GM08714 (cell line): ENCODE data around the gene CA10.

Experiments used
- H3K4me3 ChIP-seq: fragments of 200-500 bp; sonication (Bioruptor generic); 2 replicates; pipeline ENCODE4 v1.5.1; 2014; ENCODE audit warnings: mild to moderate bottlenecking, low read length, inconsistent platforms
- ZNF274 ChIP-seq: IDR thresholded peaks from 2 replicates; pipeline ENCODE4 v1.6.1; 2012; ENCODE audit warnings: mild to moderate bottlenecking, low read depth, low read length

Gene CA10

GRCh38 chr17:52047086-52047485 lies 111.4 kb downstream of the CA10 start:
- no peak overlapping the region for H3K4me3 ChIP-seq
- TF ChIP-seq ZNF274: no peak

- H3K4me3 ChIP-seq: no peak overlapping the region
Measured at GRCh38 chr17:52041123-52041617, 117.3 kb downstream of the CA10 start.

GRCh38 chr17:52036416-52036815 lies 122.1 kb downstream of the CA10 start:
- no peak for TF ChIP-seq ZNF274

More at GRCh38 chr17:52041123-52041617, 117.3 kb downstream of the CA10 start:
- no peak for TF ChIP-seq ZNF274

GRCh38 chr17:52035336-52035915 lies 123.1 kb downstream of the CA10 start:
- no peak for TF ChIP-seq ZNF274

More at GRCh38 chr17:52036416-52036815, 122.1 kb downstream of the CA10 start:
- H3K4me3 ChIP-seq: no peak overlapping the region

DNA sequence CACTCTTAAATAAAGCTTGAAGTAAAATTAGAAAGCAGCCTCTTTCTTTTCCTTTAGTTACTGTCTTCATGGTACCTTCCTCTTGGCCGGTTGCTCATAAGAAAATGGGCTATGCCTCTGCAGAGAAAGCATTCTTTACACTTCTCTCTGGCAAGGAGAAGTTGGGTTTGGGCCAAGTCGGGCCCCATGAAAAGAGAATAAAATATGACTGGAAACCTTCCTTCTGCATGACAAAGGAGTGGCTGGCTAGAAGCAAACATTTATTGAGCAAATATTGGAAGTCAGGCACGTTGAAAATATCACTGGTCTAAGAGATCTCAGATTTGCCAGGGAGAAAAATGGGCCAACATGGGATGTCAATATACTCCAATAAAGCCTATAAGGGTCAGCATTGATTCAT lies 126.1 kb downstream of the CA10 start:
- no peak for TF ChIP-seq ZNF274
- H3K4me3 ChIP-seq: no peak overlapping the region

More at GRCh38 chr17:52035336-52035915, 123.1 kb downstream of the CA10 start:
- H3K4me3 ChIP-seq: no peak overlapping the region

DNA sequence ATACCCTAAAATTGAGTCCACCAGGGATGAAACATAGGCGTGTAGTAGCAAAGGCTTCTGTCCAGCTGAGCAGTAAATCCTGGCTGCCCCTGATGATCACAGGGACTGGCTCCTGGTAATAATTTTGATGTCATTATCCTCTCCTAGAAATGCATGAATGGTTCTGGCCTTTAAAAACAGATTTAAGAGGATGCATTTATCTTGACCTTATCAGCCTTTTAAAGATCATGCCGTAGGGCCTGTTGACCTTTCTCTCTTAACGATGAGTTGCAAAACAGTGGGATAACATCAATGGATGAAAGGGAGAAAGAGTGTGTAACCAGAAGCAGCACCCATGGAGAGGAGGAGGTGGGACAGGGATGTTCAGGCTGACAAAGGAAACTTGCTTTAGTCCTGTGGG lies 128.5 kb downstream of the CA10 start:
- no peak for TF ChIP-seq ZNF274
- no peak overlapping the region for H3K4me3 ChIP-seq

GRCh38 chr17:52027620-52028295 lies 130.8 kb downstream of the CA10 start:
- TF ChIP-seq ZNF274: no peak

DNA sequence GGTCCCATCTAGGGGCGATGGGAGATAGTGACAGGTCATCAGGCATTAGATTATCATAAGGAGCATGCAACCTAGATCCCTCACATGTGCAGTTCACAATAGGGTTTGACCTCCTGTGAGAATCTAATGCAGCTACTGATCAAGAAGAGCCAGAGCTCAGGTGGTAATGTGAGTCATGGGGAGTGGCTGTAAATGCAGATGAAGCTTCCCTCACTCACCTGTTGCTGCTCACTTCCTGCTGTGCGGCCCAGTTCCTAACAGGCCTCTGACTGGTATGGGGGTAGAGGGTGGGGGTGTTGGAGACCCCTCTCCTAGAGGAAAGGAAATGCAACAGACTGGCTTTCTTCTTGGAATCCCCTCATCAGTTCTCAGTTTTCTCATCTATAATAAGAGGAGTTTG lies 131.4 kb downstream of the CA10 start:
- no peak for TF ChIP-seq ZNF274
- no peak overlapping the region for H3K4me3 ChIP-seq

More at GRCh38 chr17:52027620-52028295, 130.8 kb downstream of the CA10 start:
- no peak overlapping the region for H3K4me3 ChIP-seq

DNA sequence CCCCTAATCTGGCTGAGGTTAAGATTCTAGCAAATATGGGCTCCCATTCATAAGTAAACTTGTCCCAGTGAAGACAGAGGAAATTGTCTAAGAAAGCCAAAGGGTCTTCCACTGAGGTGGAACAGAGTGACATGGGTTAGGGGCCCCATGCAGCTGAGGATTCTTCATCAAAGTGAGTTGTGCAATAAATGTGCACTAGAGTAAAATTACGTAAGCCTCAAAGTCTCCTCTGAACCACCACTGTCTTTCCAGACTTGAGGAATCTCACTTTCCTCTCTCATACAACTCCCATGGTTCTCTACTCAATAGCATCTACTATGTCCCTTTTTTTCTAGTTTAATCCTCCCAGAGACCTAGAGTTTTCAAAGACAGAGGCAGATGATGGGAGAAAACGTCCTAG lies 132.4 kb downstream of the CA10 start:
- TF ChIP-seq ZNF274: no peak
- no peak overlapping the region for H3K4me3 ChIP-seq

DNA sequence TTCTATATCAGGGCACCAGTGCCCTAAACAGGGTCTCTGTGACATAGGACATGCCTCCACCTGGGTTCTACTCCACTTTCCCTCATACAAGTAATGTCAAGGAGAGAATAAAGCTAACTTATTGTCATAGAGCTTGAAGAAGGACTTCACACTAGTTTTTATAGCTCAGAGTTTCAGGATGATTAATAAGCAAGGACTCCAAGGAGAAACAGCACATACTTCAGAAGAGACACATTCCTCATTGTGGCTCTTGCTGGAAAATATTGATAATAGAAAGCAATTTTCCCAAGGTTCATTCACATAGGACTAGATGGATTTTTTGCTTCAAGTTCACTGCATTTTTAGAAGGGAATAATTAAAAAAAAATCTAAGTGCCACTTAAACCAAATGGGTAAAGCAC lies 133.3 kb downstream of the CA10 start:
- H3K4me3 ChIP-seq: no peak overlapping the region
- no peak for TF ChIP-seq ZNF274

DNA sequence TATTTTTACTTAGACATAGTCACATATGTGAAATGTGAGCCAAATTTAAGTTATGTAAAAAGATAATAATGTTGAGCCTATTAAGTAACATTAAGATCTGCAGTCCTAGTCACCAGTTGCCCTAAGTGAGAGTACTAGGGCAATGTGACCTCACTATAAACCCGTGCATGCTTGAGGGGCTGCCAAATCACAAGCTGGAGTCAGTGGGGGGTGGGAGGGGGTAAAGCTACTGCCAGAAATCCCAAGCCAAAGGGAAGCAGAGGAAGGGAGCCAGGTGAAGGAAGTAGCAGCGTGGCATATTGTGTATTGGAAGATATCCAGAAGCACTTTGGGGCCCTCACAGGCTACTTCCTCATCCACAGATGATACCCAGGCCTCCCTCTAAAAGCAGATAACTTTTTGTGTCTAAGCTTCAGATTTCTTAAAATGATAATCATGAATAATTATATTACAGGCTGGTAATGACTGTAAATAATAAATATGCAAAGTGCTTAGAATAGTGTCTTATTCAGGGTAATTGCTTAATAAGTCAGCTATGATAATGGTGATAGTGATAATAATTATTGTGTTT lies 134.1 kb downstream of the CA10 start:
- H3K4me3 ChIP-seq: no peak overlapping the region
- TF ChIP-seq ZNF274: no peak

DNA sequence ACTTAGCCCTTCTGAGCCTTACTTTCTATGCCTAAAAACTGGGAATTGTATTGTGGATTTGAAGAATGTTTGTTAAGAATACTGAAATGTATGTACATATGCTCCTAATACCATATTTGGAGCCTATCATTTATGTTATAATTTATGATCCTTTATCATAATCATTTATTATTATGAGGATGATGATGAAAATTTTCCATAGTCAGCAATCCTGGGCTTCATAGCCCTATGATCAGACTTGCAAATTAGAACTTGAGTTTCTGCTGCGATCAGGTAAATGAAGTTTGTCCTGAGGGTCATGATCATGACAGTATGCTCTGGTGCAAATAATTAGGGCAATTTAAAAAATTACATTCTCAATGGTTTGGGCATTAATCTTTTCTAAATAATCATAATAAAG lies 147.4 kb downstream of the CA10 start:
- no peak for TF ChIP-seq ZNF274
- no peak overlapping the region for H3K4me3 ChIP-seq

GRCh38 chr17:51999654-52000053 lies 158.9 kb downstream of the CA10 start:
- no peak for TF ChIP-seq ZNF274
- no peak overlapping the region for H3K4me3 ChIP-seq

DNA sequence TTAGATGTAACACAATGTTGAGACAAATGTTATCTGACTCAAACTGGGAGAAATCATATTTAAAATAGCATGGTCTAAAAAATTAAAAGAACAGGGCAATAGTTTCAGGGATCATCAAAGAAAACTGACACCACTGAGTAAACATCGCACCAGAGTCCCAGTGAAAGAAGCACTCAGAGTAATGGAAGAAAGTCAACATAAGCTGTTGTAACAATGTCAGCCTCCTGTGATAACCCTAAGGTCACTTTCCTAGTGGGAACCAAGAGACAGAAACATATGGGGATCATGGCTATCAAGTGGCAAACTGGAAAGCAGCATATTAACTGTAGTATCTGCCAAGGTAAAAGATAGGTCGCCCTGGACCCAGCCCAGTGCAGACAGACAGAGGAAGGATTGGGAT lies 160.8 kb downstream of the CA10 start:
- TF ChIP-seq ZNF274: no peak
- no peak overlapping the region for H3K4me3 ChIP-seq

DNA sequence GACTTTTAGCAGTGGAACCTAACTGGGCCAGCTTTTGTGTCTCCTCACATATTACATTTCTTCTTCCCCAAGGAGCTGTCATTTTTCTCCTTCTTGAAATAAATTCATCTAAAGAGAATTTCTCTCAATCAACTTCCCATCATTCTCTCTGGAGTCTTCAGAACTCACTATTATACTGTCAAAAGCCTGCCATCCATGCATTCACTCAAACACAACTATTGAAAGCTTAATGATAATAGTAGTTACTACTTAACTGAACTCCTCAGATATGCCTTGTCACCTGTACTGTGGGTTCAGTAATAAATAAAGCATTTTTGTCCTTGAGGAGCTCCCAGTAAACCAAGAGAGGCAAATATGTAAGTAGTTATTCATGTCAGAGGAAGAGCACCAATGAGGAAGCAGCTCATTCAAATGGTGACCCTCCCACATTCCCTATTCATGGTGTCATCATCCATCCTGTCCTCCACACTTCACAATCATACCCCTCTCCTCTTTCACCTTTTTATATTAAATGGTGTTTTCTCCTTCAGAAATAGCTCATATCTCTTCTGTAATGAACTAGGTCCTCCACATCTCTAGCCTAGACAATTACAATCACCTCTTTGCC lies 162.6 kb downstream of the CA10 start:
- H3K4me3 ChIP-seq: no peak overlapping the region
- no peak for TF ChIP-seq ZNF274

DNA sequence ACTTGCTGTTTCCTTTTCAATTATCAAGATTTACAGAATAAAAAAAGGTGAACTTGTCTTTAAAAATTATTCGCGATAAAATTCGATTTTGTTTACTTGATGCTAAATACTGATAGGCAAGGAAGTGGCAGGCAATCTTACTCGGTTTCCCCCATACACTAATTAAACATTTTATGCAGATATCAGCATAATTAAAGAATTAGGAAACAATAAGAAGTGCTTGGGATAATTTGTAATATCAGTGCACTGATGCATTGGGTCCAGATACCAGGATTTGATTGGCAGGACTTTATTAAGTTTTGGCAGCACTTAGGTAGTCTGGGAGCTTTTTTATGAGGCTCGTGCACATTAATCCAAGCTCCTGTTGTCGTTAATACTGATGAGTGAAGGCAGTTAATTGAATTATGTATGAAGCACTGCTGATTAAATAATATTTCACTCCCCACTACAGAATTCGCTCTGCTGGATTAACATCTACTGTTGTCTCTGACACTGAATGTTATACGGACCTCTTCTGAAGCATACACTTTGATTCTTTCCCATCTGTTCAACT lies 165.6 kb downstream of the CA10 start:
- no peak overlapping the region for H3K4me3 ChIP-seq
- TF ChIP-seq ZNF274: no peak
